ENCODE measurements around the gene ZMYND10.

The ZMYND10 gene

GRCh38 chr3:50300681-50301254 is 44.8 kb downstream of the ZMYND10 start:
- DNase-seq, result no peak

GRCh38 chr3:50299929-50300680 is 45.4 kb downstream of the ZMYND10 start:
- DNase-seq, result peak in 1 of 2 experiments; percentile 7

GRCh38 chr3:50299638-50299928 is 45.9 kb downstream of the ZMYND10 start:
- no peak for DNase-seq

- peak; percentile 95 to 96 for DNase-seq
These were observed 46.5 kb downstream of the ZMYND10 start, which contains the start of the genes HYAL3 and NAA80 for GRCh38 chr3:50298836-50299637. HYAL3 (minus strand) TSS chr3:50299405; CDS start chr3:50295602, 3,803 bp downstream. NAA80 (minus strand) TSS chr3:50299405; CDS start chr3:50297463, 1,942 bp downstream.

GRCh38 chr3:50297896-50298725 is 47.4 kb downstream of the ZMYND10 start:
- DNase-seq, result no peak

- DNase-seq, result no peak
These were observed 48.2 kb downstream of the ZMYND10 start for GRCh38 chr3:50297384-50297775.

GRCh38 chr3:50296721-50297383 is 48.7 kb downstream of the ZMYND10 start:
- no peak for DNase-seq

- DNase-seq, result no peak
These were observed 49.7 kb downstream of the ZMYND10 start for GRCh38 chr3:50295553-50296431.

- DNase-seq, result no peak
These were observed 50.8 kb downstream of the ZMYND10 start for GRCh38 chr3:50294492-50295403.

- no peak for DNase-seq
These were observed 51.4 kb downstream of the ZMYND10 start for GRCh38 chr3:50294089-50294488.

GRCh38 chr3:50293079-50293801 is 52.3 kb downstream of the ZMYND10 start:
- DNase-seq, result no peak

- peak; percentile 95 to 98 for DNase-seq
These were observed 53.1 kb downstream of the ZMYND10 start, which contains the start of gene IFRD2 for GRCh38 chr3:50292159-50293078. IFRD2 (minus strand) TSS chr3:50292429; CDS start chr3:50292274, 155 bp downstream.

All from SHP77 (cell line).